Measurements from ENCODE around the gene DKK2. TPM values are rescaled to one million over a fixed set of nuclear protein-coding genes. Genes with fewer than 3 reads are reported as not detected.

Gene DKK2
- total and polyA plus RNA-seq, 2 donors (not counting 3 experiments of a cell fraction or from before 2014, with no cell fraction given): 0.14 to 0.24 TPM

DNA sequence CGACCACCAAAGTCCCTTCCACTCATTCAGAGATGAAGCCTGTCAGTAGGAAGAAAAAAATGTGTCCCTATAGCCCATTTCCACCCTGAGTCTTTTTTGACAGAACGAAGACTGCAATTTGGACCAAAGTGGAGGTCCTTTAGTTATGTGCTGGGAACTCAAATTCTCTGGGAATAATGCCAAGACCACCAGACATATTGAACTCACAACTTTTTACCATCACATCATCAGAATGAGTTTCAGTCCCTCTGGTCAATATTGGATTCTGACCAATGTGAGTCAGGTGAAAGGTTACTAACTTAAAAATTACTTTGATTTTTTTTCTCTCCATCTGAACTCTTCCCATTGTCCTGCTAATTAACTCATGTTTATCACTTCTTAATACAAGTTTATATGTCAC, 128.9 kb downstream of the DKK2 start:
- H3K36me3 ChIP-seq (ENCODE audit: control insufficient read depth in 2 of 2, extremely low read depth in 1 of 2, insufficient read depth in 2 of 2, low read length in 2 of 2): no peaks in the 10 kb centered on the region
- H3K4me3 ChIP-seq (replicated peaks in 1 of 3; ENCODE audit: insufficient read depth in 1 of 3, low read depth in 1 of 3, low read length in 3 of 3): no peak overlapping the region
- ChIA-PET POLR2A (no interaction called here), CTCF (no interaction called here)
- no peak overlapping the region for H3K9ac ChIP-seq (replicated peaks; ENCODE audit: extremely low read depth, insufficient read depth, low read length)
- dilution Hi-C loops (cut with MboI; ENCODE audit: extremely low pct_ligation_motif_present, low sequenced_read_pairs): no loop called here
- H2AFZ ChIP-seq (ENCODE audit: low read depth, low read length): no peak overlapping the region
- TF ChIP-seq, protein P1, sequence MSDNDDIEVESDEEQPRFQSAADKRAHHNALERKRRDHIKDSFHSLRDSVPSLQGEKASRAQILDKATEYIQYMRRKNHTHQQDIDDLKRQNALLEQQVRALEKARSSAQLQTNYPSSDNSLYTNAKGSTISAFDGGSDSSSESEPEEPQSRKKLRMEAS (IDR thresholded peaks at IDR 0.05; ENCODE audit: insufficient read depth, insufficient read length): no peak
- no peak for TF ChIP-seq GATA2 (IDR thresholded peaks at IDR 0.05; ENCODE audit: insufficient read depth, insufficient read length, low read depth, low read length)
- TF ChIP-seq POLR2A (IDR thresholded peaks at IDR 0.05; ENCODE audit: low read depth, low read length): no peak
- TF ChIP-seq POLR2AphosphoS5 (IDR thresholded peaks at IDR 0.05; ENCODE audit: insufficient read depth, low read depth, low read length): no peak
- TF ChIP-seq EZH2 (IDR thresholded peaks at IDR 0.05; ENCODE audit: borderline replicate concordance, low read depth, low read length, severe bottlenecking): no peak
- TF ChIP-seq, protein P2, sequence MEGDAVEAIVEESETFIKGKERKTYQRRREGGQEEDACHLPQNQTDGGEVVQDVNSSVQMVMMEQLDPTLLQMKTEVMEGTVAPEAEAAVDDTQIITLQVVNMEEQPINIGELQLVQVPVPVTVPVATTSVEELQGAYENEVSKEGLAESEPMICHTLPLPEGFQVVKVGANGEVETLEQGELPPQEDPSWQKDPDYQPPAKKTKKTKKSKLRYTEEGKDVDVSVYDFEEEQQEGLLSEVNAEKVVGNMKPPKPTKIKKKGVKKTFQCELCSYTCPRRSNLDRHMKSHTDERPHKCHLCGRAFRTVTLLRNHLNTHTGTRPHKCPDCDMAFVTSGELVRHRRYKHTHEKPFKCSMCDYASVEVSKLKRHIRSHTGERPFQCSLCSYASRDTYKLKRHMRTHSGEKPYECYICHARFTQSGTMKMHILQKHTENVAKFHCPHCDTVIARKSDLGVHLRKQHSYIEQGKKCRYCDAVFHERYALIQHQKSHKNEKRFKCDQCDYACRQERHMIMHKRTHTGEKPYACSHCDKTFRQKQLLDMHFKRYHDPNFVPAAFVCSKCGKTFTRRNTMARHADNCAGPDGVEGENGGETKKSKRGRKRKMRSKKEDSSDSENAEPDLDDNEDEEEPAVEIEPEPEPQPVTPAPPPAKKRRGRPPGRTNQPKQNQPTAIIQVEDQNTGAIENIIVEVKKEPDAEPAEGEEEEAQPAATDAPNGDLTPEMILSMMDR (IDR thresholded peaks at IDR 0.05; ENCODE audit: extremely low read depth in 1 of 2, insufficient read depth in 1 of 2, low read depth in 1 of 2, low read length in 2 of 2): no peak
- no peak for TF ChIP-seq JUN (IDR thresholded peaks at IDR 0.05; ENCODE audit: borderline replicate concordance, insufficient read depth, insufficient read length, low read depth)
- TF ChIP-seq FOS (IDR thresholded peaks at IDR 0.05; ENCODE audit: borderline replicate concordance, insufficient read depth, low read length): no peak
- no peak for TF ChIP-seq MYC (IDR thresholded peaks at IDR 0.05; ENCODE audit: low read depth, low read length)
- FAIRE-seq (no peak), DNase-seq (ENCODE audit: low read depth, low spot score) (no peak)
- no peaks in the 10 kb centered on the region for H3K9me1 ChIP-seq (replicated peaks; ENCODE audit: control insufficient read depth, extremely low read depth, insufficient read depth, low read length)
- no TSS peak for BruUV-seq (replicated peaks)
- H3K4me2 ChIP-seq (ENCODE audit: insufficient read depth, low read length): no peak overlapping the region
- intact Hi-C loops (cut with micrococcal nuclease): no loop called here
- H3K79me2 ChIP-seq (ENCODE audit: control insufficient read depth, insufficient read depth, low read length): no peaks in the 10 kb centered on the region
- no peaks in the 10 kb centered on the region for H3K9me3 ChIP-seq (replicated peaks; ENCODE audit: control insufficient read depth, insufficient read depth, low read length)
- peaks cover 4 to 5% of the 10 kb centered on the region in 2 experiments for H3K27me3 ChIP-seq (ENCODE audit: control insufficient read depth in 2 of 2, insufficient read depth in 2 of 2, low read length in 2 of 2)
- H3K27ac ChIP-seq (ENCODE audit: insufficient read depth, low read depth, low read length): no peak overlapping the region
- no peaks in the 10 kb centered on the region for H3K4me1 ChIP-seq (ENCODE audit: control insufficient read depth, extremely low read depth, insufficient read depth, low read length)
- no peaks in the 10 kb centered on the region for H4K20me1 ChIP-seq (replicated peaks; ENCODE audit: control insufficient read depth, extremely low read depth, insufficient read depth, low read length)
